RCC 7860 (cell line): ENCODE data around the gene OBSCN.
"Not testable (repeated sequence)": the region's sequence is repeated elsewhere in the genome, so short reads cannot be mapped to it uniquely, and the experiment has no call there.

ENCODE experiments used
- DNase-seq: peaks from one replicate; pipeline ENCODE4 v3.0.0-alpha.2; 2015; ENCODE audit warnings: low spot score
- FAIRE-seq: peaks from 2 replicates; lab custom pipeline; 2012; peaks lifted over from hg19 to GRCh38; lab: Jason Lieb, UNC

The OBSCN gene

DNA sequence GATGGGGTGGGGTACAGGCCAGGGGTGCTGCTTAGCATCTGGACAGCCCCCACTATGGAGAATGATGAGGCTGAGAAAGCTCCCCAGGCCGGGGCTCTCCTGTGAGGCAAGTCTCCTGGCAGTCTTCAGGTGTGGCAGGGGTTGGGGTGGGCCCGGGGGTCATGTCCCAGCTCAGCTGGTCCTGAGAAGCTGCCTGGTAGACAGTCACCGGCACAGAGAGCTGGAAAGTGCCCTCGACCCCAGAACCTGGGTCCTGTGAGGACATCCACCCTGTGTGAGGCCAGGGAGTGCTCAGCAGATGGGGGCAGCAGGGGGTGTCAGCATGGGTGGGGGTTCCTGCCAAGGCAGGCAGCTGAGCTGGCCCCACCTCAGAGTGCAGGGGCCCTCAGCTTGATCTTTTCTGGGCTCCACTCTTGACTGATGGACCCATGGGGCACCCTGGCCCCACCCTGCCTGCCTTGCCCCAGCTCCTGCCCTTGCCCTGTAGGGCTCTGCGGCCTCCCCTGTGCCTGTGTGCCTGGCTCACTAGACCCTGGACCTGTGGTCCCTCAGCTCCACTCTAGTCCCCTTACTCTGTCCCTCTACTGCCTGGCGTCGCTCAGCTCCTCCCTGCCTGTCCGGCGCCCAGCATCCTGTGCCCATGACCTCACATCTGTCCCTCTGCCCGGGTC lies 36.5 kb upstream of the OBSCN start:
- DNase-seq (no peak), FAIRE-seq (no peak)

DNA sequence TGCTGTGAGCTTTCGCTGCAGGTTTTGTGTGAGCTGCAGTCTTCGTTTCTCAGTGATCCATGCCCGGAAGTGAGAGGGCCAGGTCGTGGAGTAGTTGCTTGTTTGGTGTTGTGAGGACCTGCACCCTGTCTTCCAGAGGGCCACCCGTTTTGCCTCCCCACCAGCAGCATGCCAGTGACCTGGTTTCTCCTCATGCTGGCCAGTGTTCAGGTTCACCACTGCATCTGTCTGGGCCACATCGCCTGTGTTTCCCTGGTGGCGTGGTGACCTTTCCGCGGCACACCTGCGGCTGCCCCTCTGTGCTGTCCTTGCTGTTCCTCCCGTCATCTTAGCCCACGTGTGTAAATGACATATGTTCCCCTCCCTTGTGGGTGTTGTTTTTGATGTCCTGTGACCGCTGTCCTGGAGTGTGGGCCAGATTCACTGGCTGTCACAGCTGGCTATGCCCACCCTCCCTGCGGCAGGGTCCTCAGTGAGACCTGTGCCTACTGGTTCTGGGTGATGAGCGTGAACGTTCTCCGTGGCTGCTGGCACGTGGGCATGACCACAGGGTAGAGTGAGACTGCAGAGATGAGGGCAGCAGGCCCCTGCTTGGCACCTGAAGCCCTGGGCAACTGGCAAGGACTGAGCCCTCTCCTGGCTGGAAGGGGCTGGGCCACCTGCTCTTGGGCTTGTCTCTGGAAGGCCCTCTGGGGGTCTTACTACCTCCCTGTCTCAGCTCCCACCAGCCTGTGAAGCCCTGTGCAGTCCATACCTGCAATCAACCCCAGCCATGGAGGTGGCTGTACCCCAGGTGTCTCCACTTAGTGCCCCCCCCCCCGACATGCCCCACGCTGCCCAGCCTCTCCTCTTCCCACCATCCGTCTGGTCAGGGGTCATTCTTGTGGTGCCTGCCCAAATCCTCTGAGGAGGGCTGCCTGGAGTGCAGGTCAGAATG lies 35.0 kb upstream of the OBSCN start:
- DNase-seq (no peak), FAIRE-seq (no peak)

DNA sequence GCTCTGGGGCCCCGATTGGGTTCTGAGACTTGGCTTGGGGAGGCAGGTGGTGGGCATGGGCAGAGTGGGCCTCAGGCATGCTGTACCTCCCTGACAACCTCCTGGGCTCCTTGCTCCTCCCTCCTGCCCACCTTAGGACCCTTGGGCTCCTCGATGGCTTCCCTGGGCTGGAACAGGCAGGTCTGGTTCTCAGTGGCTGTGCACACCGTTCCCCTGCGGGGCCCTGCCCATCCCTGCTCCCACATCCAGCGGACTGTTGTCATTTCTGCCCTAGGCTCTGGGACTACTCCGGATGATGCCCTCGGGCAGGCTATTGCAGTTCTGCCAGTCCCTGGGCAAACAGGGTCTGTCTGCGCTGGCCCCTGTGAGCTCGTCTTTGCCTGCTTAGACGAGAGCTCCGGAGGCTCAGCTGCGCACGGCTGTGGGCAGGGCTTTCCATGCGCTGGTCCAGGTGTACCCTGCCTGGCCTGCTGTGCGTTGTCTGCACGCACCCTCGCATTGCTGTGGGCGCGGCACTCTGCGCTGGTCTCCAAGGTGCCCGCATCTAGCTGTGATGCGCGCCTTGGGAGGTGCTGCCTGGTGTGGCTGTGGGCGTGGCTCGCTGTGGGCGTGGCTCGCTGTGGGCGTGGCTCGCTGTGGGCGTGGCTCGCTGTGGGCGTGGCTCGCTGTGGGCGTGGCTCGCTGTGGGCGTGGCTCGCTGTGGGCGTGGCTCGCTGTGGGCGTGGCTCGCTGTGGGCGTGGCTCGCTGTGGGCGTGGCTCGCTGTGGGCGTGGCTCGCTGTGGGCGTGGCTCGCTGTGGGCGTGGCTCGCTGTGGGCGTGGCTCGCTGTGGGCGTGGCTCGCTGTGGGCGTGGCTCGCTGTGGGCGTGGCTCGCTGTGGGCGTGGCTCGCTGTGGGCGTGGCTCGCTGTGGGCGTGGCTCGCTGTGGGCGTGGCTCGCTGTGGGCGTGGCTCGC lies 34.0 kb upstream of the OBSCN start:
- FAIRE-seq, DNase-seq: not testable (repeated sequence)

DNA sequence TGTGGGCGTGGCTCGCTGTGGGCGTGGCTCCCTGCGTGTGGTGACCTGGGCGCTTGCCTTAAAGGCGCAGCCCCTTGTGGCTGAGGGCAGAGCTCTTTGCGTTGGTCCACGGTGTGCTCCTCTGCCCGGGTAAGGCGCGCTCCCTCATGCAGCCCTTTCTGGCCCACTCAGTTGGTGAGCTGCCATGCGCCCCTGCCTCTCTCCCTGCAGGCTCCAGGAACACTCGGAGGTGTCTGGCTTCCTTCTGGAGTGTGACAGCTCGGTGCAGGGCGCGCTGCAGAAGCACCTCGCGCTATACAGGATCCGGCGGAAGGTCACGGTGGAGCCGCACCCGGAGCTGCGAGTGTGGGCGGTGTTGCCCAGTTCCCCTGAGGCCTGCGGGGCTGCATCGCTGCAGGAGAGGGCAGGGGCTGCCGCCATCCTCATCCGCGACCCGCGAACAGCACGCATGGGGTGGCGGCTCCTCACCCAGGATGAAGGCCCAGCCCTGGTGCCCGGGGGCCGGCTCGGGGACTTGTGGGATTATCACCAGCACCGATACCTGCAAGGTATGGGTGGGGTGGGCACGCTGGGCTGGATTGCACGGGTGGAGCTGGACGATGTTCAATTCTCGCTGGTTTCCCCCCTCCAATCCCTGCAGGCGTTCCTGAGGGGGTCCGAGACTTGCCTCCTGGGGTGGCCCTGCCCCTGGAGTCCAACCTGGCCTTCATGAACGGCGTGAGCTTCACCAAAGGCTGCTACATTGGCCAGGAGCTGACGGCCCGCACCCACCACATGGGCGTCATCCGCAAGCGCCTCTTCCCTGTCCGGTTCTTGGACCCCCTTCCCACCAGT lies 33.1 kb upstream of the OBSCN start:
- FAIRE-seq (no peak), DNase-seq (no peak)

DNA sequence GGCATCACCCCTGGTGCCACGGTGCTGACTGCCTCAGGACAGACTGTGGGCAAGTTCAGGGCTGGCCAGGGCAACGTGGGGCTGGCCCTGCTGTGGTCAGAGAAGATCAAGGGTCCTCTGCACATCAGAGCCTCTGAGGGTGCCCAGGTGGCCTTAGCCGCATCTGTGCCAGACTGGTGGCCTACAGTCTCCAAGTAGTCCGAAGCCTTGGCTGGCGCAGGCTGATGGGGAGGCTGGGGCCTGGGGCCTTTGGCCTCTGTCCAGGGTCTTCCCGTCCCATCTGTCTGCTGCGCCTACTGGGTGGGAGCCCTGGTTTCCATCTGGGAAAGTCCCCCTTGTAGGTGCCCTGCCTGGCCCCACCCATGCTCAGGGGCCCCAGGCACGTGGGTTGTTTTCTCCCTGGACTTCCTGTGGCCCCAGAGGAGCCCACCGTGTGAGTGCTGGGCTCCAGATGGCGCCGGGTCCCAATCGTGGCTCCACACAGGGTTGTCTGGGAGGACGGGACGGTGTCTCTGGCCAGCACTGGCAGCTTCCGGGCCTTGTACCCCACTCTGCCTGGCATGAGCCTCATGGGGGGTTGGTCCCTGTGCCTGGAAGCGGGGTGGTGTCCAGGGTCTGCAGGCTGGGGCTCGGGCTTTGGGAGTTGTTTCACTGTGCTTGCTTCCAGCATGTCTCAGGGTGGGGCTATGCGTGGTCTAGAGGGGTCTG lies 32.4 kb upstream of the OBSCN start:
- no peak for DNase-seq
- no peak for FAIRE-seq

DNA sequence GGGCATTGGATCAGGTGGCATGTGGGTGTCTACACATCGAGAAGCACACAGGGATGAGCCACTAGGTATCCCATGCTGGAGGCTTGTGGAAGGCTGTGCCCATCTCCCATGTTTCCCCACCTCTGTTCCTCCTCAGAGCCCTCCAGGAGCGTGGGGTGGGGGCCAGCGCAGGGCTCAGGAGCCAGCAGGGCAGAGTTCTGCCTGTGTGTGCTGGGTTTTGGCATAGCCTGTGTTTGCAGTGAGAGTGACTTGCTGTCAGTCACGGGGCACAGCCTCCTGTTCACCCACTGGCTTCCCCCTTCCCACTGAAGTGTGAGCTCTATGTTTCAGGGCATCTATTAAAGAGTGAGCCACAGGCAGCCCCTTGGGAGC lies 31.8 kb upstream of the OBSCN start:
- no peak for FAIRE-seq

DNA sequence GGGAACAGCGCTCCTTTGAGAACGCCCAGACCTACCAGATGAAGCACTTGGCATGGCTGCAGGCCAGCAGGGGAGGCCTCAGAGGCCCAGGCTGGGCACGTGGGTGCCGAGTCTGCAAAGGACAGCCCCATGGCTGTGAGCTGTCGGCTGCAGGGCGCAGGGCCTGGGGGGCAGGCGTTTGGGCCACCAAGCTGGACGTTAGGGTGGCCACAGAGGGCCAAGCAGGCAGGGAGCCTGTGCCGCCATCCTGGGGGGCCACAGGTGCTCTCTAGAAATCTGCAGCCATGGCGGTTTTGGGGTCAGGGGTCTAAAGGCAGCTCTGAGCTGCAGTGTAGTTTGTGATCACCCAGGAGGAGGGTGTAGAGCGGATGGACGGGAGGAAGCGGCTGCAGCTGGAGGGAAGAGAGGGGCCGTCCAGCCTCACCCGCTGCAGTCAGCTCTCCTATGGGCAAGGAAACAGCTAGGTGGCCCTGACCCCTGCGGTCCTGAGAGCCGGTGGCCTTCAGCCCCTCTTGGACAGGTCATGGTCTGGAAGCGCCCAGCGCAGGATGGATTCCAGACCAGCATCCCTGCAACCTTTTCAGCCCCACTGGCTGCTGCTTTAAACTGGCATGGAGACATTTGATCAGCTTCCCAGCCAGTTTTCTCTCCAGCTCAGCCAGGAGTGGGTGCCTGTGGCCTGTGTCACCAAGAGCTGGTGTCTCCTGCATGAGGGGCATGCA lies 31.2 kb upstream of the OBSCN start:
- FAIRE-seq: no peak

More for the DNA sequence above, 31.8 kb upstream of the OBSCN start:
- DNase-seq: no peak

DNA sequence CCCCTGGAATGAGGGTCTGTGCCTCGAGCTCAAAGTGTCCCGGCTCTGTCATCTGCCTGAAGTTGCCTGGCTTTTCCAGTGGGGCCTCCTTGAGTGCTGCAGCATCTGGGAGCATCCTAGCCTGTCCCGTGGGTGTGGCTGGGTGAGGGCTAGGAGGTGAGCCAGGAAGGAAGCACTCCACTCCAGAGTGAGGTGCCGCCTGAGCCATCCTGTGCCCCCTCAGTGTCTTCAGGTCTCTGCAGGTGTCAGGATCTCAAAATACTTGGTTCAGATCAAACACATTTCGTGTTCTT lies 30.7 kb upstream of the OBSCN start:
- no peak for DNase-seq
- no peak for FAIRE-seq

More for the DNA sequence above, 31.2 kb upstream of the OBSCN start:
- no peak for DNase-seq

DNA sequence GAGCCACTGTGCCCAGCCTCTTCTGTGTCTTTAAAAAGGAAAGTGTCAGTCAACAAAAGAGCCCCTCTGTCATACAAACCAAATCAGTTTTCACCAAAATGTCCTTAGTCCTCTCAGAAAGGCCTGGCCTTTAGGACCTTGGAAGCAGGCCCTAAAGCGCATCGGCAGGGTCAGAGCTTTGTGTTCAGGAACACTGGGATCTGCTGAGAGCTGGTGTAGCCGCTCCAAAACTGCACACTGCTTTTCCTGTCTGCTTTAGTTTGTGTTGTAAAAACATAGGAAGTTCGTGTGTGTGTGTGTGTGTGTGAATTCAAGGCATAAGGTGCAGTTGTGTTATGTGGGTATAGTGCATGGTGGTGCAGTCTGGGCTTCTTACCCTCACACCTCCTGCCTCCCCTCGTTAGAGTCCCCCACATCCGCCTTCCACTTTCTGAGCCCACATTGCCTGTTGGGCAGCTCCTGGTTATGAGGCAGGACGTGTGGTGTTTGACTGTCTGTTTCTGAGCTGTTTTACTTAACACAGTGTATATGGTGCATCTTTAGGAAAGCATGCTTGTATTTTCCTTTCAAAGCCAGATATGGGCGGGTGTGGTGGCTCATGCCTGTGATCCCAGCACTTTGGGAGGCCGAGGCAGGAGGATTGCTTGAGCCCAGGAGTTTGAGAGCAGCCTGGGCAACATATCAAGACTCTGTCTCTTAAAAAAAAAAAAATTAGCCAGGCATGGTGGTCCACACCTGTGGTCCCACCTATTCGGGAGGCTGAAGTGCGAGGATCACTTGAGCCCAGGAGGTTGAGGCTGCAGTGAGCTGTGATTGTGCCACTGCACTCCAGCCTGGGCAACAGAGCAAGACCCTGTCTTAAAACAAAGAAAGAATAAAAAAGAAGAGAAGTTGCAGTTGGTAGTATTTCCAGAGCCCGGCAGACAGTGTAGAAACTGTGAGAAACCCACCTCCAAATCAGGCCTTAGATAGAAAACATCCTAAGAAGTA lies 29.8 kb upstream of the OBSCN start:
- FAIRE-seq: no peak
- DNase-seq: no peak

DNA sequence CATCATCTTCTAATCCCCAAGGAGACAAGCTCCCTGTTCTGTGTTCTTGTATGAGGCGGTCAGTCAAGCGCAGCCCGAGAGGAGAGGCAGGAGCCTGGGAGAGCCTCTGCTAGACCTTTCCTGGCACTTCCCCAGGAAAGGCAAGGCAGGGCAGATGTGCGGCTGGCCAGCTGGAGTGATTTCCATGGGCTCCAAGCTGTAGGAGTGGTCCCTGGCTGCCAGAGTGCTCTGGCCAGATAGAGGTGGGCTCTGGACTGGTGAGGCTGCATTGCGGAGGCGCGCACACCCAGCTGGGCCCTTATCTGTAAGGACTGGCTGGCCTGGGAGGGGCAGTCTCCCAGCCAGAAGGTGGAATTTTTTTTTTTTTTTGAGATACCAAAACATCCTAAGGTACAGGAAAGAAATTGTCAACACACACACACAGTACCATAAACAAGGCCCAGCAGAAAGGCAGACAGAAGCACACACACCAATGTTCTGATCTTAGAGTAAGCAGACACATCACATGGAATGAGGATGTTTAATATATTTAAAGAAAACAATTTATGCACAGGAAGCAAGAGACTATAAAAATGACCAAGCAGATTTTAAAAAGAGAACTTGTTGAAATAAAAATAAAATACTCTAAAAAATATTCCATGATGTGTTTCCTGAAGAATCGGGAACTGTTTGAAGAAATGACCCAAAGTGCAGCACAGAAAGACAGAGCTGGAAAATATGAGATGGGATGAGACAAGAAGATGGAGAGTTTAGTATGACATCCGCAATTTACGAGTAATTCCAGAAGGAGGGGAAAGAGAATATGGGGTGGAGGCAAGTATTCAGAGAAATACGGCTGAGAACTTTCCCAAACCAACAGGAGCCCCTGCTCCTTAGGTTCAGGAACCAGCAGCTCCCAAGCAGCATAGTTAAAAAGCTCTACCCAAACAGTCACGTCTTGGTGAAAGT lies 28.8 kb upstream of the OBSCN start:
- no peak for FAIRE-seq
- no peak for DNase-seq

DNA sequence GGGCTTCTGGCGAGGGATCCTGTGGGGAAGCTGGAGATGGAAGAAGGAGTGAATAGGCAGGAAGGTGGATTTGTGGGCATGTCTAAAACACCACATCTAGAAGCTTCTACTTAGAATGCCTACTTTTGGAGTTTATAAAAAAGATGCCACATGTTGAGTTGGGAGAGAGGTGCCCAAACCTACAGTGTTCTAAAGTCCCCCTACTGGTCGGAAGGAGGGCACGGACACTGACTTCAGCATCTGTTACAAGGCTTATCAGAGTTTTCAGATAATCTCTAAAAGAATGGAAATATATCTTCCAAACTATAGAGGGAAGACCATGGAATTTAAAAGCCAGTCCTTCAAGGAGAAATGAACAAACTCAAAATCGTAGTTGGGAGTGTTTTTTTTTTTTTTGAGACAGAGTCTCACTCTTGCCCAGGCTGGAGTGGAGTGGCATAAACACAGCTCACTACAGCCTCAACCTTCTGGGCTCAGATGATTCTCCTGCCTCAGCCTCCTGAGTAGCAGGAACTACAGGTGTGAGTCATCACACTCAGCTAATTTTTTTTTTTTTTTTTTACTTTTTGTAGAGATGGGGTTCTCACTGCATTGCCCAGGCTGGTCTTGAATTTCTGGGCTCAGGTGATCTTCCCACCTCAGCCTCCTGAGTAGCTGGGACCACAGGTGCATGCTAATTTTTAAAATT lies 27.4 kb upstream of the OBSCN start:
- DNase-seq: no peak
- FAIRE-seq: no peak

DNA sequence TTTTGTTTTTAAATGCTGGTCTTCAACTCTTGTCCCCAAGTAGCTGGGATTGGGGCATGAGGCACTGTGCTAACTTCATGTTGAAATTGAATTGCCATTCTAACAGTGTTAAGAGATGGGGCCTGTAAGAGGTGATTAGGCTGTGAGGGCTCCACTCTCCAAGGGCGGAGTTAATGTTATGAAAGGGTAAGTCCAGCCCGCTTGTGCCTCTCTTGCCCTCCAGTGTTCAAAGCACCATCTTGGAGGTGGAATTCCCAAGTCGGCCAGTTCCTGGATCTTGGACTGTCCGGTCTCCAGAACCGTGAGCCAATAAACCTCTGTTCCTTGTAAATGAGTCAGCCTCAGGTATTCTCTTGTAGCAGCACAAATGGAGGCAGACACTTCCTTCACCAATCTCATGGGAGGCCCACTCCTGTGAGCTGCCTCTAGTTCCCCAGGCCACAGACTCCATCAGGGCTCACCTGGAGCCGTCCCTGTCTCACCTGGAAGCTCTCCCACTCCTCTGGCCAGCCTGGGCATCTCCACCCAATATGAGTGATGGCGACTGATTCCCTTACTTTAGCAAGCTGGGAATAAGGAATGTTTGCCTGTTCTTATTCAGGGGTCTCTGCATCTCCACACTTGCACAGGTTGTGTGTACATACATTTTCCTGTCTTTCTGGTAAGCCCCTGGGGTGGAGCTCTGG lies 26.7 kb upstream of the OBSCN start:
- no peak for DNase-seq
- no peak for FAIRE-seq

DNA sequence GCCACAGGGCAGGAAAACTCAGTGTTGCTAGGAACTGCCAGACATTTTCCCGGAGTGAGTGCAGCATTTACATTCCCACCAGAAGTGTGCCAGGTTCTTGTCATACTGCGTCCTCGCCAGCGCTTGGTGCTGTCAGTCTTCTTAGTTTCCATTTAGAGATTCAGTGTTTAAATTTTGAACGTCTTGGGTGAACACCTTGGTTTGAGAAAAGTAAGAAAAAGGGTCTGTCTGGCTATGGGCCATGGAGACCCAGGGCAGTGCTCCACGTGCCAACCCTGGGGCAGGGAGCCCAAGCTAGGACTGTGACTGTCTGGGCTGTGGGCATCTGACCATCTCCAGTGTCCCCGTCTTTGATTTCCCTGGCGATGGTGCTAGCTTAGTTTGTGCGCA lies 26.2 kb upstream of the OBSCN start:
- FAIRE-seq (no peak), DNase-seq (no peak)

DNA sequence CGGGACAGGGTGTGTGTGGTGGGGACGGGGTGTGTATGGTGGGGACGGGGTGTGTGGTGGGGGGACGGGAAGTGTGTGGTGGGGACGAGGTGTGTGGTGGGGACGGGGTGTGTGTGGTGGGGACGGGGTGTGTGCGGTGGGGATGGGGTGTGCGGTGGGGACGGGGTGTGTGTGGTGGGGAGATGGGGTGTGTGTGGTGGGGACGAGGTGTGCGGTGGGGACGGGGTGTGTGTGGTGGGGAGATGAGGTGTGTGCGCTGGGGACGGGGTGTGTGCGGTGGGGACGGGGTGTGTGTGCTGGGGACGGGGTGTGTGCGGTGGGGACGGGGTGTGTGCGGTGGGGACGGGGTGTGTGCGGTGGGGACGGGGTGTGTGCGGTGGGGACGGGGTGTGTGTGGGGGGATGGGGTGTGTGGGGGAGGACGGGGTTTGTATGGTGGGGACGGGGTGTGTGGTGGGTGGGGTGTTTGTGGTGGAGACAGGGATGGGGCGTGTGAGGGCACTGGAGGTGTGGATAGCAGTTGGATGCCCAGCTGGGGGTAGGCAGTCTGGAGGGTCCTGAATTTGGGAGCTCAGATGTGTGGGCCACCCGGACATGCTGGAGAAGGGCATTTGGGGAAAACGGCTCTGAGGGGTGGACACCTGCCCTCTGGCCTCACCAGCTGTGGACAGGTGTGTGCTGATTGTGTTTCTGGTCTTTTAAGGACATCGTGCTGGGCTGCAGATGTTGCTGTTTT lies 25.4 kb upstream of the OBSCN start:
- DNase-seq: no peak
- FAIRE-seq: no peak

DNA sequence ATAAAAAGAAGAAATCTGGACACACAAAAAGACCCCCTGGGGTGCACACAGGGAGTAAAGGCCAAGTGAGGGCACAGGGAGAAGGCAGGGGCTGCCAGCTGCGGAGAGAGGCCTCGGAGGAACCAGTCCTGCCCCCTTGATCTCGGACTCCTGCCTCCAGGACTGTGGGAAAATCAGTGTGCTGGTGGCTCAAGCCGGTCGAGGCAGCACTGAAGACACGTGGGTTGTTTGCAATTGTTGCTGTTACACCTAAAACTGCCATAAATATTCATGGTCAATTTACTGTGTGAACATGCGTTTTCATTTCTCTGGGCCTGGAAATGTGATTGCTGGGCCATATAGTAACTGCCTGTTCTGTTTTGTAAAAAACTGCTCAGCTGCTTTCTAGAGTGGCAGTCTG lies 23.7 kb upstream of the OBSCN start:
- FAIRE-seq: no peak
- no peak for DNase-seq
